Nephron progenitor cell (in vitro differentiated cells): ENCODE data around the gene JAKMIP2.
A peak's percentile ranks its signal among the peaks of the same experiment; 100 is the strongest.

Experiments
- DNase-seq: peaks from one replicate; pipeline ENCODE4 v3.0.0; 2021
- H3K27ac Mint-ChIP-seq: 2 replicates; pipeline ENCODE4 v1.8.0; 2021; ENCODE audit warnings: mild to moderate bottlenecking, moderate library complexity, mixed read lengths
- H3K27me3 Mint-ChIP-seq: 2 replicates; pipeline ENCODE4 v1.8.0; 2021; ENCODE audit warnings: mild to moderate bottlenecking, low read depth, mixed read lengths; ENCODE audit not compliant: poor library complexity
- H3K36me3 Mint-ChIP-seq: 2 replicates; pipeline ENCODE4 v1.8.0; 2021; ENCODE audit warnings: low read depth, mixed read lengths
- H3K4me1 Mint-ChIP-seq: 2 replicates; pipeline ENCODE4 v1.8.0; 2021; ENCODE audit warnings: mixed read lengths
- H3K4me3 Mint-ChIP-seq: 2 replicates; pipeline ENCODE4 v1.8.0; 2021; ENCODE audit warnings: mild to moderate bottlenecking, moderate library complexity, mixed read lengths
- H3K9me3 Mint-ChIP-seq: 2 replicates; pipeline ENCODE4 v1.8.0; 2021; ENCODE audit warnings: mild to moderate bottlenecking, moderate library complexity, mixed read lengths
- TF ChIP-seq, protein P1 (sequence below): fragments of 200-600 bp; sonication (generic); IDR thresholded peaks from 2 replicates; pipeline ENCODE4 v1.5.0; 2021; ENCODE audit warnings: antibody characterized with exemption

The JAKMIP2 gene

DNA sequence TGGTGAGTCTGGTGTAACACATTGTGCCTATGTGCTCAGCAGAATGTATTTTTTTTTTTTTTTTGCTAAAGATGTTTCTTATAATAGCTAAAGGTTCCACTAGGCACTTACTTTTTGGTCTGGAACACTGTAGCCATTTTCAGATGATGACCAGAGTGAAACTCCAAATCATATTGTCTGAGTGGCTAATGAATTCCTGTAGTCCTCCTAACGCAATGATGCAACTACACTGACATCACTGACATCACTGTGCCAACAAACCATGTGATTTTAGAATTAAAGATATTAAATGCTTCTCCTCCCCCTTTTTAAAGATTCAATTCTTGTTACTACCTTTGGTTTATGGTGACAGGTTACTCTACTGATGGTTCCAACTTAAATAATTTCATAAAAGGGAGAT is 28.8 kb downstream of the JAKMIP2 start:
- H3K4me1 Mint-ChIP-seq = peaks cover 31% of the 10 kb centered on the region
- peaks cover 10% of the 10 kb centered on the region for H3K36me3 Mint-ChIP-seq
- H3K27ac Mint-ChIP-seq = no peak overlapping the region
- no peak overlapping the region for H3K4me3 Mint-ChIP-seq
- DNase-seq = no peak
- TF ChIP-seq, protein P1, sequence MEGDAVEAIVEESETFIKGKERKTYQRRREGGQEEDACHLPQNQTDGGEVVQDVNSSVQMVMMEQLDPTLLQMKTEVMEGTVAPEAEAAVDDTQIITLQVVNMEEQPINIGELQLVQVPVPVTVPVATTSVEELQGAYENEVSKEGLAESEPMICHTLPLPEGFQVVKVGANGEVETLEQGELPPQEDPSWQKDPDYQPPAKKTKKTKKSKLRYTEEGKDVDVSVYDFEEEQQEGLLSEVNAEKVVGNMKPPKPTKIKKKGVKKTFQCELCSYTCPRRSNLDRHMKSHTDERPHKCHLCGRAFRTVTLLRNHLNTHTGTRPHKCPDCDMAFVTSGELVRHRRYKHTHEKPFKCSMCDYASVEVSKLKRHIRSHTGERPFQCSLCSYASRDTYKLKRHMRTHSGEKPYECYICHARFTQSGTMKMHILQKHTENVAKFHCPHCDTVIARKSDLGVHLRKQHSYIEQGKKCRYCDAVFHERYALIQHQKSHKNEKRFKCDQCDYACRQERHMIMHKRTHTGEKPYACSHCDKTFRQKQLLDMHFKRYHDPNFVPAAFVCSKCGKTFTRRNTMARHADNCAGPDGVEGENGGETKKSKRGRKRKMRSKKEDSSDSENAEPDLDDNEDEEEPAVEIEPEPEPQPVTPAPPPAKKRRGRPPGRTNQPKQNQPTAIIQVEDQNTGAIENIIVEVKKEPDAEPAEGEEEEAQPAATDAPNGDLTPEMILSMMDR = no peak
- no peaks in the 10 kb centered on the region for H3K27me3 Mint-ChIP-seq
- H3K9me3 Mint-ChIP-seq = no peaks in the 10 kb centered on the region

DNA sequence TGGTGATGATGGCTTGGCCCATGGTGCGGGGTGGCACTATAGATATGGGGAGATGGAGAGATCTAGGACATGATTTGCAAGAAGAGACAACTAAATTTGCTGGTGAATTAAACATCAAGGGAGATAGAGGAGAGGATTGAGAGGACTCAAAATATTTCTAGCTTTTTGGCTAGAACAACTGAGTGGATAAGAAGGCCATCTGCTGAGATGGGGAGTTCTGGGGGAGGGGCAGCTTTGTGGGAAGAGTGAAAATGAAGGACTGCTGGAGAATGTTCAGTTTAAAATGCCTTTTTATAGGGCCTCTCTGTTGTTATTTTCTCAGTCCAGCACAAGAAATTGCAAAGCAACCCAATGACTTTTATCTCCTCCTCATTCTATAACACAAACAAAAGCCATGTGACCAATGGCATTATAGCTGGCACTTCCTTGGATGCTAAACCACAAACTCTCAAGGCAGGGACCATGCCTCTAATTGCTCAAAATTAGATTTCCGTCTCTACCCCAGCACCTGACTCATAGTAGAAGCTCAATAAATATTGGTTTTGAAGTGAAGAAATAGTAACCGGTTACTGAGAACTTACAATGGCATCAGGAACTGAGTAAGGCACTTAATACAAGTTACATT is 29.8 kb downstream of the JAKMIP2 start:
- TF ChIP-seq, protein P1 = no peak
- H3K4me3 Mint-ChIP-seq = no peak overlapping the region
- H3K4me1 Mint-ChIP-seq = peaks cover 31% of the 10 kb centered on the region
- peaks cover 10% of the 10 kb centered on the region for H3K36me3 Mint-ChIP-seq
- no peak overlapping the region for H3K27ac Mint-ChIP-seq
- no peak for DNase-seq
- H3K27me3 Mint-ChIP-seq = no peaks in the 10 kb centered on the region
- no peaks in the 10 kb centered on the region for H3K9me3 Mint-ChIP-seq

DNA sequence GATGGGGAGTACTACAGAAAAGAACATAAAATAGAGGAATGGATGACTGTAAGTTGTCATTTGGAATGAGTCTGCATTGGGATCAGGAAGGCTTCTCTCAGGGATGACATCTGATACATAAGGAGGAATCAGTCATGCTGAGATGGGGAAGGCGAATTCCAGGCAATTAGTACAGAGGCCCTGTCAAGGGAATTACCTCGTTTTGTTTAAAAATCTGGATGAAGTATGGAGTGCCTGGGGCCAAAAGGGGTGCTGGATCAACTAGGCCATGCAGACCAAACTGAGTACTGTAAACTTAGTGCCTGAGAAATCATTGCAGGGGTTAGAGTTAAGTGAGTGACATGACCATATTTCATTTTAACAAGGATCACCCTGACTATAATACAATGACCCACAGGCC is 30.5 kb downstream of the JAKMIP2 start:
- Mint-ChIP-seq H3K27me3 (peaks cover 2% of the 10 kb centered on the region), H3K27ac (peak overlapping the region; percentile 49), H3K36me3 (peaks cover 10% of the 10 kb centered on the region), H3K4me3 (peak overlapping the region; percentile 12), H3K4me1 (peaks cover 31% of the 10 kb centered on the region), H3K9me3 (no peaks in the 10 kb centered on the region)
- DNase-seq = no peak
- TF ChIP-seq, protein P1 = no peak

DNA sequence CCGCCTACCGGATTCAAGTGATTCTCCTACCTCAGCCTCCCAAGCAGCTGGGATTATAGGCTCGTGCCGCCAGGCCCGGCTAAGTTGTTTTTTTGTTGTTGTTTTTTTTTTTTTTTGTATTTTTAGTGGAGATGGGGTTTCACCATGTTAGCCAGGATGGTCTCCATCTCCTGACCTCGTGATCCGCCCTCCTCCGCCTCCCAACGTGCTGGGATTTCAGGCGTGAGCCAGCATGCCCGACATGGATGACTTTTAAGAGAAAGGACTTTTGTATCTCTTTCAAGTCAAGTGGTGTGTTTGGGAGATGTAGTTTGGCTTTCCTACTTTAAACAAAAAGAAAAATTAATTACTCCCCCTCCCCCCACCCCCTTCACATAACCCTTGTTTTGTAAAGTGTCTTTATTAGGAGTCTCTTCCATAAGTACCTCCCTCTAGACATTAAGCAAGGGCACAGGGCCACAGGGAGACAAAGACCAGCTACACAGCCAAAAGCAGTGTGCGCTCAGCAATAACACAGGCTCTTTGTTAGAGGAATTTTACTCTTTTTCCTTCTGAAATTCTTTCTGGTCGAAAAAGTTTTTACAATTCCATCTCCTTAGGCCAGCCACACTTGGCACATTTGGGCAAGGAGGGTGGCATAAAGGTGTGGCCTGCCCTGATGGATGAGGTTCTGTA is 31.2 kb downstream of the JAKMIP2 start:
- peak overlapping the region; percentile 50 for H3K27ac Mint-ChIP-seq
- H3K4me3 Mint-ChIP-seq = no peak overlapping the region
- TF ChIP-seq, protein P1 = no peak
- DNase-seq = no peak
- peaks cover 10% of the 10 kb centered on the region for H3K36me3 Mint-ChIP-seq
- H3K4me1 Mint-ChIP-seq = peaks cover 31% of the 10 kb centered on the region
- H3K9me3 Mint-ChIP-seq = no peaks in the 10 kb centered on the region
- peaks cover 3% of the 10 kb centered on the region for H3K27me3 Mint-ChIP-seq

DNA sequence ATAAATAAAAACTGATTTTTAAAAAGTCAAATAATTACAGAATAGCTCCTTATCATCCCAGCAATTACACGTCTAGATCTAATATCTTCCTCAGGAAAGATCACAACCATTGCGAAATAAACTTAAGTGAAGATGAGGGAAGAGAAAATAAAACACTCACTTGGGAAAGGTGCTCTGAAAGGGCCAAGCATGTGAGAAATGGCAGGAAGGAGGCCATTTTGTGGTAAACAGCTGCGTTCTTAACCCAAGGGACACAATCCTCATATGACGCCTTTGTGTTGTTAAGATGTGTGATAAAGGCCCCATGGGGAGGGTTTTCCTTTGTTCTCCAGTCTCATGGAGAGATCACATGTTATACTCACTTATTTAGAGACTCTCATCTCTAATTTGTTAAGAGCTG is 32.5 kb downstream of the JAKMIP2 start:
- Mint-ChIP-seq H3K27ac (no peak overlapping the region), H3K4me3 (no peak overlapping the region), H3K9me3 (no peaks in the 10 kb centered on the region), H3K36me3 (peaks cover 13% of the 10 kb centered on the region), H3K27me3 (peaks cover 3% of the 10 kb centered on the region), H3K4me1 (peaks cover 36% of the 10 kb centered on the region)
- no peak for DNase-seq
- TF ChIP-seq, protein P1 = no peak

DNA sequence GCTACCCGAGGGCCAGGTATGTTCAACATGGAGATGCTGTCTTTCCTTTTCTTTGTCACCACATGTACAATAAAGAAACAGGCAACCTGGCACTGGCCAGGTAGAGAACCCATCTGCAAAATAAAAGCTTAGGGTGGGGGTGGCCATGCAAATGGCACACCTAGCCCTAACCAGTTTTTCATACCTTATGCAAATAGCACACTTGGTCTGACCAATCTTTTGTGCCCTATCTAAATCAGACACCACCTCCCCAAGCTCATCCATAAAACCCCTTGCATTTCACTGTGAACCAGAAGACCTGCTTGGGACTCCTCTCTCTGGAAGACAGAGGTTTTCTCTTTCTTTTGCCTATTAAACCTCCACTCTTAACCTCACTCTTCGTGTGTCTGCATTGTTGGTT is 33.9 kb downstream of the JAKMIP2 start:
- DNase-seq = no peak
- TF ChIP-seq, protein P1 = no peak
- H3K36me3 Mint-ChIP-seq = peaks cover 10% of the 10 kb centered on the region
- no peak overlapping the region for H3K27ac Mint-ChIP-seq
- peaks cover 47% of the 10 kb centered on the region for H3K4me1 Mint-ChIP-seq
- H3K9me3 Mint-ChIP-seq = no peaks in the 10 kb centered on the region
- H3K4me3 Mint-ChIP-seq = no peak overlapping the region
- H3K27me3 Mint-ChIP-seq = peaks cover 3% of the 10 kb centered on the region
